ENCODE measurements around the gene SLC35F4. TPM values are rescaled to one million over a fixed set of nuclear protein-coding genes. Genes with fewer than 3 reads are reported as not detected.

SLC35F4 gene
- total RNA-seq, 1 experiment from 2014 or later: not detected

- H2AK5ac ChIP-seq (ENCODE audit: insufficient read length, low read length): no peak overlapping the region
- H2AFZ ChIP-seq (ENCODE audit: low read length): no peak overlapping the region
- H4K91ac ChIP-seq (ENCODE audit: insufficient read length, low read depth, low read length): no peak overlapping the region
- TF ChIP-seq CTCF (conservative IDR thresholded peaks at IDR 0.05): no peak
- Mint-ChIP-seq H3K27ac (no peak overlapping the region), H3K9me3 (peaks cover 15 to 22% of the 10 kb centered on the region in 2 experiments), H3K36me3 (ENCODE audit: insufficient read depth in 1 of 3, low read depth in 3 of 3) (peaks cover 0 to 11% (median 0%) of the 10 kb centered on the region in 3 experiments; a peak in 2 of 7 replicates), H3K27me3 (ENCODE audit: low read depth) (no peaks in the 10 kb centered on the region), H3K4me3 (no peak overlapping the region), H3K4me1 (peaks cover 0 to 6% of the 10 kb centered on the region in 2 experiments; a peak in 1 of 4 replicates)
- H3T11ph ChIP-seq (ENCODE audit: low read length): no peak overlapping the region
- H3K9me3 ChIP-seq (ENCODE audit: control insufficient read depth, low read depth, low read length): no peaks in the 10 kb centered on the region
- H4K20me1 ChIP-seq (ENCODE audit: control insufficient read depth, insufficient read depth, insufficient read length): no peaks in the 10 kb centered on the region
- H3K4me1 ChIP-seq (ENCODE audit: insufficient read depth, low read length): no peaks in the 10 kb centered on the region
- no peak overlapping the region for H4K5ac ChIP-seq (ENCODE audit: insufficient read length, low read depth, low read length)
- H3K27me3 ChIP-seq (ENCODE audit: insufficient read depth, low read length): no peaks in the 10 kb centered on the region
- H3K27ac ChIP-seq (ENCODE audit: insufficient read length, low read depth, low read length): no peak overlapping the region
- no peak overlapping the region for H3K4me2 ChIP-seq (ENCODE audit: insufficient read depth, insufficient read length, low read length)
- no peak overlapping the region for H4K8ac ChIP-seq (replicated peaks; ENCODE audit: insufficient read length, low read depth, low read length)
- H2BK12ac ChIP-seq (ENCODE audit: insufficient read length, low read depth, low read length): no peak overlapping the region
- H2BK15ac ChIP-seq (ENCODE audit: low read depth, low read length): no peak overlapping the region
- no peak overlapping the region for H3K14ac ChIP-seq (ENCODE audit: insufficient read depth, low read length)
- no peak overlapping the region for H3K18ac ChIP-seq (ENCODE audit: insufficient read length, low read depth, low read length)
- no peaks in the 10 kb centered on the region for H3K79me1 ChIP-seq (ENCODE audit: insufficient read depth, low read depth, low read length, poor library complexity, severe bottlenecking)
- H3K9ac ChIP-seq (ENCODE audit: extremely low read depth, insufficient read length, low read length): no peak overlapping the region
- no peaks in the 10 kb centered on the region for H3K23me2 ChIP-seq (ENCODE audit: insufficient read length, low read depth, low read length, poor library complexity, severe bottlenecking)
- H3K56ac ChIP-seq (ENCODE audit: insufficient read length, low read depth, low read length): no peak overlapping the region
- no peak overlapping the region for H2BK20ac ChIP-seq (ENCODE audit: low read depth, low read length, poor library complexity, severe bottlenecking)
- no peaks in the 10 kb centered on the region for H3K79me2 ChIP-seq (ENCODE audit: insufficient read depth, low read length)
- no peak overlapping the region for H3K23ac ChIP-seq (ENCODE audit: insufficient read length, low read depth, low read length)
- H2BK5ac ChIP-seq (ENCODE audit: insufficient read length, low read length): no peak overlapping the region
- no peak overlapping the region for H3K4ac ChIP-seq (ENCODE audit: low read depth, low read length)
- H2BK120ac ChIP-seq (ENCODE audit: low read depth, low read length, poor library complexity, severe bottlenecking): no peak overlapping the region
- DNase-seq: no peak
Measured at GRCh38 chr14:57519043-57519442, 346.8 kb downstream of the SLC35F4 start.
